ENCODE measurements around the gene MMP24.
"Not testable (repeated sequence)": the region's sequence is repeated elsewhere in the genome, so short reads cannot be mapped to it uniquely, and the experiment has no call there.

The MMP24 gene

DNA sequence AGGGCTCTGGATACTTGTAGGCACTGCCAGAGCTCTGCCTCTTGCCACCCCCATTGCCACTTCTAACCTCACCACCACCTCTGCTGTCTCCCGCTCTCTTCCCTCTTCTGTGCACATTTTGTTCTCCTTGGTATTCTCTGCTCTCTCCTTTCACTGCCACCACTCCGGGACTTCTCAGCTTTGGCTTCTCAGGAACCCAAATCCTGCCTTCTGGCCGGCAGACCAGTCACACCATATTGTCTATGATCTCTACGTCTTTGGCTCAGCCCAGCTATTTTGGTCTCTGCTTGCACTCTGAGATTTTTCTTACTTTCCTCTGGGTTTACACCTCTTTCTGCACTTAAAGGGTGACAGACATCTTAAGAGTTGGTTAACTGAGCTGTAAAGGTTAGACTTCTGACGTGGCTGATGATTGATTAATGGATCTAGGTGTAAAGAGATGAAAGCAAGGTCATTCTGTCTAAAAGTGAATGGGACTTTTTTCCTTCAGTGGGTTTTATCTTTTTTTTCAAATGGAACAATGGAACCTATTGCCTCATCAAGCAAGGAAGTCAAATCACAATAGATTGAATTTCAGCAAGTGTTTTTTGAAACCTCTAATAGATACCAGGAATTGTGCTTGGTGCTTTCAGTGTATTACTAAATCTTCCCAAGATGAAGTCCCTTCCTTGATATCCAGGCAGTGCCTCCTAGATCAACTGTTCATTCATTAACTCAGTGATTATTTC is 13.8 kb downstream of the MMP24 start:
- Histone ChIP-seq H3K4me2 (no peak overlapping the region), H3K4me1 (no peaks in the 10 kb centered on the region), H3K9me3 (no peaks in the 10 kb centered on the region), H3K36me3 (peaks cover 9% of the 10 kb centered on the region; the same call in 1 of the 2 replicates), H3K4me3 (no peak overlapping the region), H3K27me3 (no peaks in the 10 kb centered on the region), H4K20me1 (peaks cover 17% of the 10 kb centered on the region; the same call in 1 of the 2 replicates), H3K9ac (no peak overlapping the region), H3K27ac (no peak overlapping the region)
- no peak for TF ChIP-seq Cebpa-rat (IDR thresholded peaks at IDR 0.05)

DNA sequence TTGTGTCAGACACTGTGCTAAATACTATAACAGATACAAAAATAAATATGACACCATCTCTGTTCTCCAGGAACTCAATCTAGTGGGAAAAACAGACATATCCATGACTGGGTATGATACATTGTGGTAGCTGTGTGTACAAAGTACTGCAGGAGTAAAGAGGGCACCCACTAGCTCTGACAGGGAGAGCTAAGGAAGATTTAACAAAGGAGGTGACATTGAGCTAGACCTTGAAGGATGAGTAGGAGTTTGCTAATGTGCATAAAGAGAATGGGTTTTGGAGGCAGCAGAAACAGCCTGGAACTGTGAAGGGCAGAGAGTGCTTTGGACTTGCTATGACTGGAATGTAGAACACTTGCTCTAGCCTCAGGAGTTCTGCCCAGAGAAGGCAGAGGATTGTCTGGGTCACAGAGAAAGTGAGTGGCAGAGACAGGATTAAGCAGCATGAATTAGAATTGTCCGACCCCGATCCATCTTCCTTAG is 14.4 kb downstream of the MMP24 start:
- H3K4me2 ChIP-seq, result no peak overlapping the region
- H3K4me3 ChIP-seq, result no peak overlapping the region
- H3K9ac ChIP-seq, result no peak overlapping the region
- no peak overlapping the region for H3K27ac ChIP-seq
- no peaks in the 10 kb centered on the region for H3K4me1 ChIP-seq
- peaks cover 17% of the 10 kb centered on the region; the same call in 1 of the 2 replicates for H4K20me1 ChIP-seq
- no peaks in the 10 kb centered on the region for H3K27me3 ChIP-seq
- peaks cover 7% of the 10 kb centered on the region; the same call in 1 of the 2 replicates for H3K36me3 ChIP-seq
- no peak for TF ChIP-seq Cebpa-rat (IDR thresholded peaks at IDR 0.05)
- H3K9me3 ChIP-seq, result no peaks in the 10 kb centered on the region

DNA sequence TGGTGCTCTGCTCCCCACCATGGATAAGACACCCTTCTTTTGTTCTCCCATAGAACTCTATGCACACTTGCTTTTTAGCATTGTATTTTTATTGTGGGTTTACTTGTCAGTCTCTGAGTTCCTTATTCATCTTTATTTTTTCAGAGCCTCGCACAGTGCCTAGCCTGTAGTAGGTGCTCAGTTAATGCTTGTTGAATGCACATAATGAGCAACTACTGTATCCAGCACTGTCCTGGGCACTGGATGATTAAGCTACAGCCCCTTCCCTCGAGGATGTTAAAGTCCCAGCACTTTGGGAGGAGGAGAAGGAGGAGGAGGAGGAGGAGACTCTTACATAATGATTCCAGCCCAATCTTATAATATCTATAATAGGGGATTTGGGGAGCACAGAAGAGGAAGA is 16.8 kb downstream of the MMP24 start:
- H4K20me1 ChIP-seq, result peaks cover 9% of the 10 kb centered on the region; the same call in 1 of the 2 replicates

DNA sequence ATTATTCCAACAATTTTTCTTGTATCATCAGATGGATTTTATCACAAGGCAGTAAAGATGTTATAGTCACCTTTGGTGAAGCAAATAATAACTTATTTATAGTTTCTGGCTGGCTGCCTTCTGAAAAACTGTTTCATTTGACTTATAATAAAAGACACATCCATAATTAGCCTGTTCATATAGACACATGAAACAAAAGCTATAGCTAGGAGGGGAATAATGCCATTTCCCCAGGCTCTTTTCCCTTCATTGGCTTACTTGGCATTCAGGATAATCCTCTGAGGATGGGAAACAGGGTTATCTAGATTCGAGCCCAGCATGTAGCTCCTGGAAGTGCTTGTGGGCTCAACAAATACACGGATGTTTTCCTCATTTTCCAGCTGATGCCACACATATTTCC is 17.5 kb downstream of the MMP24 start:
- H3K27me3 ChIP-seq, result no peaks in the 10 kb centered on the region
- peaks cover 7% of the 10 kb centered on the region; the same call in 1 of the 2 replicates for H4K20me1 ChIP-seq
- no peak for TF ChIP-seq Cebpa-rat (IDR thresholded peaks at IDR 0.05)
- H3K9ac ChIP-seq, result no peak overlapping the region
- no peak overlapping the region for H3K4me3 ChIP-seq
- H3K4me2 ChIP-seq, result no peak overlapping the region
- H3K9me3 ChIP-seq, result no peaks in the 10 kb centered on the region
- no peaks in the 10 kb centered on the region for H3K4me1 ChIP-seq
- H3K27ac ChIP-seq, result no peak overlapping the region
- H3K36me3 ChIP-seq, result no peaks in the 10 kb centered on the region

More for the DNA sequence above, 16.8 kb downstream of the MMP24 start:
- no peak for TF ChIP-seq Cebpa-rat (IDR thresholded peaks at IDR 0.05)
- Histone ChIP-seq H3K27ac (no peak overlapping the region), H3K4me3 (no peak overlapping the region), H3K36me3 (no peaks in the 10 kb centered on the region), H3K27me3 (no peaks in the 10 kb centered on the region), H3K9me3 (no peaks in the 10 kb centered on the region), H3K9ac (no peak overlapping the region), H3K4me1 (no peaks in the 10 kb centered on the region), H3K4me2 (no peak overlapping the region)

DNA sequence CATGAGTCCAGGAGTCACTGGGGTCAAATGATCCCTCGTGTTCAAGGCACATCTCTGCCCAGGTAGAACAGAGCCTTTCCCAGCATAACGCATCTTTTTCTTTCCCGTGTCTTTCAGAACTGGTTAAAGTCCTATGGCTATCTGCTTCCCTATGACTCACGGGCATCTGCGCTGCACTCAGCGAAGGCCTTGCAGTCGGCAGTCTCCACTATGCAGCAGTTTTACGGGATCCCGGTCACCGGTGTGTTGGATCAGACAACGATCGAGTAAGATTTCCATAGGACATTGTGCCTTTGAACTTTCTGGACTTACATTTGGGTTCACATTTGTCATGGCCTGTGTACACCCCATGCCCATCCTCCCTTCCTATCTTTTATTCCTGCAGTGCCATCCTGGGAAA is 20.2 kb downstream of the MMP24 start:
- H4K20me1 ChIP-seq, result peaks cover 2% of the 10 kb centered on the region; the same call in 1 of the 2 replicates
- no peak overlapping the region for H3K4me2 ChIP-seq
- peaks cover 17% of the 10 kb centered on the region for H3K4me1 ChIP-seq
- no peak overlapping the region for H3K27ac ChIP-seq
- H3K36me3 ChIP-seq, result no peaks in the 10 kb centered on the region
- no peak overlapping the region for H3K9ac ChIP-seq
- no peak overlapping the region for H3K4me3 ChIP-seq
- no peak for TF ChIP-seq Cebpa-rat (IDR thresholded peaks at IDR 0.05)
- no peaks in the 10 kb centered on the region for H3K27me3 ChIP-seq
- no peaks in the 10 kb centered on the region for H3K9me3 ChIP-seq

DNA sequence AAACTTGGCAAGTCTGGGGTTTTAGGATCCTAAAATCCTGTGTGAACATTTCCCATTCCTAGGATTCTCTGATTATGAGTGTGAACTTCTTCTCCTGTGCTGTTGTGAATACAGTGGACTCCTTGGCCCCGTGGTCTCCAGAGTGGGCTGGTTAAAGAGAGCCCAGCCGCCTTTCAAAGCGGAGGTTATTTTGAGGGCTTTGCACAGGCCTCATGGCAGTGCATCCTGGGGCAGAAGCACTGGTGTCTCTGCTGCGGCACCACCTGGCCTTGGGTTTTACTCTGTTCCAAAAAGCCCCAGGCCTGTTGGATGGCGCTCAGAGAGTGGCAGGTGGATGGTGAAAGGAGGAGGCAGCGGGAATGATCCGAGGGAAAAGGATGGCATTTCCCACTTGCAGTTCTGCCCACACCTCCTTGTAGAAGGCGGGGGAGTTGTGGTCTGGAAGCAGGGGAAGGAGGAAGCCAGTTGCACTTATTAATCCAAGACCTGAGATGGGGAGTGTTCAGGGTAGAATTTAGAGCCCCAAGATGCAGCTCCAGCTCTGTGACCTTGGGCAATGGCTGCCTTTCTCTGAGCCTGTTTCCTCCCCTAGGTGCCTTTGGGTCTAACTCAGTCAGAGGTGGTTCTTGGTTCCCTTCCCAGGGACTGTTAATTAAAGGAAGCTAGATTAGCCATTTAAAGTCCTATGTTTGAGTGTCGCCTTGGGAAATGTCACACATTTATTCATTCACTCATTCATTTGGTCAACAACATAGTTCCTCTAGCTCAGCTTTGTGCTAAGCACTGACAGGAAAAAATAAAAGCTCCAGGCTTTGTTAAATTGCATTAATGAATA is 22.4 kb downstream of the MMP24 start:
- no peak overlapping the region for H3K9ac ChIP-seq
- H3K4me2 ChIP-seq, result no peak overlapping the region
- peaks cover 10% of the 10 kb centered on the region; the same call in 1 of the 2 replicates for H4K20me1 ChIP-seq
- no peaks in the 10 kb centered on the region for H3K27me3 ChIP-seq
- no peak for TF ChIP-seq Cebpa-rat (IDR thresholded peaks at IDR 0.05)
- no peaks in the 10 kb centered on the region for H3K9me3 ChIP-seq
- no peaks in the 10 kb centered on the region for H3K36me3 ChIP-seq
- H3K27ac ChIP-seq, result no peak overlapping the region
- no peak overlapping the region for H3K4me3 ChIP-seq
- H3K4me1 ChIP-seq, result peaks cover 35% of the 10 kb centered on the region

DNA sequence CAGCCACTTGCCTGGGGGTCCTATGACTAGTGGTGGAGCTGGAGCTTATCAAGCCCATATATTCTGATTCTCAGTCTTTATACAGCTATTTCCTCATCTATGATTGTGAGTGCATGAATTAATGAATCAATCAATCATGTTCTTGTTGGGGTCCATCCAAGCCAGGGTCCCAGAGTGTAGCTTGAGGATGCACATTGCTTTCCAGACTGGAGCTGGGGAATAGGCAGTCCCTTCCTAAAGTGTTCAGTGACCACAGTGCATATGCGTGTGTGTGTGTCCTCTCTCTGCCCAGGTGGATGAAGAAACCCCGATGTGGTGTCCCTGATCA is 25.1 kb downstream of the MMP24 start:
- Histone ChIP-seq H3K9me3 (no peaks in the 10 kb centered on the region), H3K4me1 (peaks cover 35% of the 10 kb centered on the region), H3K4me2 (peak overlapping the region; percentile 69), H3K4me3 (no peak overlapping the region), H3K27me3 (no peaks in the 10 kb centered on the region), H3K9ac (no peak overlapping the region), H3K36me3 (peaks cover 3% of the 10 kb centered on the region; the same call in 1 of the 2 replicates), H3K27ac (peak overlapping the region; percentile 35; the same call in 1 of the 2 replicates), H4K20me1 (peaks cover 10% of the 10 kb centered on the region; the same call in 1 of the 2 replicates)
- no peak for TF ChIP-seq Cebpa-rat (IDR thresholded peaks at IDR 0.05)

DNA sequence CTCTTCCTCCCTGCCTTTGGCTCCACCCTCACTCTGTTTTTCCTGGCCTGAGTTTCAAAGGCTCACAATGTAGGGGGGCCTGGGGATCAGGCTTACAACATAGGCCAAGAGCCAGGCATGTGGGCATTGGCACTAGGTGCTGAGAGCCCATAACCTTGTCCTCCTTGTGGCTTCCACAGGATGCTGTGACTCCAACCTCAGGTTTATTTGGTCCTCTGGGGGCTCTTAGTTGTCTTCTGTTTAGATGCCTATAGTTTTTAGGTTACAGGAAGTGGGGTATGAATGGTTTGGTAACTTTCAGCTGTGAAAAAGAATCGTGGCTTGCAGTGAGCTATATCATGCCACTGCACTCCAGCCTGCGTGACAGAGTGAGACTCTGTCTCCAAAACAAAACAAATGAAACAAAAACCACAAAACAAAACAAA is 25.6 kb downstream of the MMP24 start:
- Histone ChIP-seq H3K4me2 (peak overlapping the region; percentile 69), H3K4me3 (no peak overlapping the region), H3K36me3 (peaks cover 3% of the 10 kb centered on the region; the same call in 1 of the 2 replicates), H3K9me3 (no peaks in the 10 kb centered on the region), H3K27me3 (no peaks in the 10 kb centered on the region), H3K4me1 (peaks cover 35% of the 10 kb centered on the region), H3K9ac (no peak overlapping the region), H4K20me1 (peaks cover 10% of the 10 kb centered on the region; the same call in 1 of the 2 replicates), H3K27ac (peak overlapping the region; percentile 35; the same call in 1 of the 2 replicates)
- TF ChIP-seq Cebpa-rat (IDR thresholded peaks at IDR 0.05), result no peak

DNA sequence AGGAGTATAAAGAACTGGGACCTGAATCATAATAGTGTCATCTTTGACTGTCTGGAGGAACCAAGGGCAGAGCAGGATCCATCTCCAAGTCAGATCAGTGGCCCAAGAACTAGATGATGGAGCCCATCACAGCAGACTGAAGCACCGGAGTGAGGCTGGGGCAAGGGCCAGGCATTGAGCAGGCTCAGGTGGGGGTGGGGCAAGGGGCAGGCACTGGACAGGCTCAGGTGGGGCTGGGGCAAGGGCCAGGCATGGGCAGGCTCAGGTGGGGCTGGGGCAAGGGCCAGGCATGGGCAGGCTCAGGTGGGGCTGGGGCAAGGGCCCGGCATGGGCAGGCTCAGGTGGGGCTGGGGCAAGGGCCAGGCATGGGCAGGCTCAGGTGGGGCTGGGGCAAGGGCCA is 26.1 kb downstream of the MMP24 start:
- not testable (repeated sequence) for H3K4me3 ChIP-seq, H3K9ac ChIP-seq, H3K9me3 ChIP-seq, H3K36me3 ChIP-seq, H3K27me3 ChIP-seq
- peaks cover 35% of the 10 kb centered on the region for H3K4me1 ChIP-seq
- 0 out of 2 replicates have a peak overlapping the region, but pooled peaks have one; percentile 23 for H3K27ac ChIP-seq
- peaks cover 10% of the 10 kb centered on the region; the same call in 1 of the 2 replicates for H4K20me1 ChIP-seq
- peak overlapping the region; percentile 69 for H3K4me2 ChIP-seq

DNA sequence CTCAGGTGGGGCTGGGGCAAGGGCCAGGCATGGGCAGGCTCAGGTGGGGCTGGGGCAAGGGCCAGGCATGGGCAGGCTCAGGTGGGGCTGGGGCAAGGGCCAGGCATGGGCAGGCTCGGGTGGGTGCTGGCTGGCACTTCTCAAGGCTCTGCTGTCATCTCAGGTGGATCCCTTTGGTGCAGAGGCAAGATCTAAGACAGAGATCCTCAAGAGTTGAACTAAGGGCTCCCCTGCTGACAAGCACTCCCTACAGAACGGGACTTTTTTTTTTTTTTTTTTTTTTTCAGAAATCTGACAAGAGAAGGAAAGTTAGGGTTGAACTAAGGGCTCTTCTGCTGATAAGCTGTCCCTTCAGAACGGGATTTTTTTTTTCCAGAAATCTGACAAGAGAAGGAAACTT is 26.5 kb downstream of the MMP24 start:
- Histone ChIP-seq H4K20me1 (peaks cover 10% of the 10 kb centered on the region; the same call in 1 of the 2 replicates), H3K4me3 (no peak overlapping the region), H3K27ac (no peak overlapping the region), H3K27me3 (no peaks in the 10 kb centered on the region), H3K4me1 (peaks cover 35% of the 10 kb centered on the region), H3K9ac (no peak overlapping the region), H3K4me2 (no peak overlapping the region), H3K9me3 (no peaks in the 10 kb centered on the region), H3K36me3 (peaks cover 3% of the 10 kb centered on the region; the same call in 1 of the 2 replicates)
- TF ChIP-seq Cebpa-rat (IDR thresholded peaks at IDR 0.05), result no peak
